Measurements from ENCODE around the gene VNN1.

Gene VNN1

DNA sequence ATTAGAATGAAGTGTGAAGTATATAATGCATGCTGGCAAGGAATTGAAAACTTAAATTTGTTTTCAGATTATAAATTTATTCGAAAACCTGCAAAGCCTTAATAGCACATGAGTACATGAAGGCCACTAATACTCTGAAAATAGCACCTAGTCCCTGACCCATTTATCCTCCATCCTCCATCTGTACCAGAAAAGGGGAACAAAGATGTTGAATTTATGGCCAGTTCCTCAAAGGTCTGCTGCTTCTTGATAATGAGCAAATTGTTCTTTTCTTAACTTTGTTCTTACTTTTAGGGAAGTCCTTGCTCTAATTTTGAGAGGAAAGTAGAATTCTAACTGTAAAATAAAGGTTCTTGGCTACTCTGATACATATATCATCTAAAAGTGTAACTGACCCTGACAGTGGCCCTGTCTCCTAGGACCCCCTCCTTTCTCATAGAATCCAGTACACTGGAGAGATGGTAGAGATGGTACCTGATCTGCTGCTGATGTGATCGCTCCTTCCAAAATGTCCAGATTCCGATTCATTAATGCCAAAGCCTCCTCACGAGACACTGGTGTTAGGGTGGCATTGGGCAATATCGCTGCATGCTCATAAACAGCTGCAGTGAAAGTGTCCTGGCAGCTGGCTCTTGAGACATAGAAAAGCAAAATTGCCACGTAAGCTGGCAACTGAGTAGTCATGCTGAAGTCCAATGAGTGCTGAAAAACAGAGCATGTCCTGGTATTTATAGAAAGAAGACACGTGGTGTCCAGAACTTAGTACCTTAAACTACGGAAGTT, at the start of gene VNN1:
Gene VNN1 (minus strand): TSS at position 704 of the 783 bp plus-strand sequence. CDS start 20 bp downstream, at position 684.
- DNase-seq (ENCODE audit: low read depth) = no peak

DNA sequence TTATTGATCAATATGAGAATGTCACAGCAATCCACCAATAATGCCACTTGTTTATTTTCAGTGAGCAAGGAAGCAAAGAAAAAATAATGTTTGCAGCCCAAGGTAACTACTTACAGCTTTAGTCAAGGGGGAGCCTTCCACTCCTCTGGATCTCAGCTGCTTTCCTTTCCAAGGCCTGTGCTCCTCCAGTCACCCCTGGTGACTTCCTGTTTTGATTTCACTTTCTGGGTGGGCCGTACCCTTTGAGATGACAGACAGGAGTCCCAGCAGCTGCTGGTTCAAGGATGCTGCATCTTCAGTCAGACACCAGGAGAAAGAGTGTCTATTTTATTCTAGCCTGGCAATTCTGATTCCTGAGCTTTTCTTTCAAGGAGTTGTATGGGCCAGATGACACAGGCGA, 49.4 kb upstream of the VNN1 start:
- no peak for DNase-seq (ENCODE audit: low read depth)

GRCh38 chr6:132760256-132760655, 46.4 kb upstream of the VNN1 start:
- DNase-seq (ENCODE audit: low read depth) = no peak

DNA sequence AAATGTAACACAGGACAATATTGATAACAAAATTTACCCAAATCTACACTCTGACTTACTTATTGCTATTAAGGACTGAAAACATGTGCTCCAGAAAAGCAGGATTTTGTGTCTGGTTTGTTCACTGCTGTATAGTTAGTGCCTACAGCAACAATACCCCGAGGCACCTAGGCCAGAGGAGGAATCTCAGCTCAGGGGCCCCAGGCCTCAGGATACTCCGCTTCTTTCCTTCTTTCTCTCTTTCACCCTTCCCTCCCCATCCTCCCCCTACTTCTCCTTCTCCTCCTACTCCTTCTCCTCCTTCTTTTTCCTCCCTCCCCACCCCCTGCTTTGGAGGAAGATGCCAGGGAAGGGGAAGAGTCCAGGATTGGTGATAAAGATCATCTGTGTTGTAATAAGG, 44.8 kb upstream of the VNN1 start:
- DNase-seq (ENCODE audit: low read depth) = no peak

DNA sequence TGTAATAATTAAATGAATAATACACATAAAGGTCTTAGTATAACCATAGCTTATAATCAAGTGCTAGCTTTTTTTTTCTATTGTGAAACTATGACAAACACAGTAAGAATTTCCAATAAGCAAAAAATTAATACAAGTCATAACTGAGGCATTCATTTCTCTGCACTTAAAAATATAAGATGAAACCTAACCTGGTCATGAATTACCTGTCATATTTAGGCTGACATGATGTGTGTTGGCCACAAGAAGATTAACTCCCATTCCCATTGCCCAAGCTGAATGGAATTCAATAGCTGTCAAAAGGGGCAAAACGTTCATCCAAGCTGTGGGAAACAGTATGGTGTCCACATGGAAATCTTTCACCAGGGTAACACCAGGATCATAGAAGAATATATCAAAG, 38.4 kb upstream of the VNN1 start:
- no peak for DNase-seq (ENCODE audit: low read depth)

- no peak for DNase-seq (ENCODE audit: low read depth)
These were observed 38.0 kb upstream of the VNN1 start for GRCh38 chr6:132751828-132752227.

GRCh38 chr6:132751306-132751705, 37.5 kb upstream of the VNN1 start:
- no peak for DNase-seq (ENCODE audit: low read depth)

DNA sequence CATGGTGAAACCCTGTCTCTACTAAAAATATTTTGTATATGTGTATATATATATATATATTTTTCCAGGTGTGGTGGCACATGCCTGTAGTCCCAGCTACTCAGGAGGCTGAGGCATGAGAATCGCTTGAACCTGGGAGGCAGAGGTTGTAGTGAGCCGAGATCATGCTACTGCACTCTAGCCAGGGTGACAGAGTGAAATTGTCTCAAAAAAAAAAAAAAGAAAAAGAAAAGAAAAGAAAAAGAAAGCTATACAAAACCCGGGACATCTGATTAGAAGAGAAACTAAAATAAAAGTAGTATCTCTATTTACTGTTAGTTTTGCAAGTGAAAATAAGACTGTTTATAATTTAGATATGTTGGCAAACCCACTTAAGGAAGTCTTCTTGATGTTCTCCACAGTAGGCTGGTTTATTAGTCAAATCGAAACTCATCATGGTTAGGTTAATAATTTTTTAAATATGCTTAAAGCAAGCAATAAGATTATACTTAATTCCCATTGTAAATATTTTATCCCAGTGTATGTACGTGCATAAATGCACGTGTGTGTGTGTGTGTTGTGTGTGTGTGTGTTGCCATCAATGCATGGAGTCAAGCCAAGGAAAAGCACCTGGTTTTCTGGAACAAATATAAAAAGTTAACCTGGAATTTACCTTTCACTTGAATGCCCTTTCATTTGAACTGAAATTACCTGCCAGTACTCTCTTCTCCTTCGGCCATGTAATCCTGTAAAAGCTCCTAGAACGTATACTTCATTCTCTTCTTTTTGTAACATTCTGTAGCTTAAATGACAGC, 36.8 kb upstream of the VNN1 start:
- DNase-seq (ENCODE audit: low read depth) = no peak

DNA sequence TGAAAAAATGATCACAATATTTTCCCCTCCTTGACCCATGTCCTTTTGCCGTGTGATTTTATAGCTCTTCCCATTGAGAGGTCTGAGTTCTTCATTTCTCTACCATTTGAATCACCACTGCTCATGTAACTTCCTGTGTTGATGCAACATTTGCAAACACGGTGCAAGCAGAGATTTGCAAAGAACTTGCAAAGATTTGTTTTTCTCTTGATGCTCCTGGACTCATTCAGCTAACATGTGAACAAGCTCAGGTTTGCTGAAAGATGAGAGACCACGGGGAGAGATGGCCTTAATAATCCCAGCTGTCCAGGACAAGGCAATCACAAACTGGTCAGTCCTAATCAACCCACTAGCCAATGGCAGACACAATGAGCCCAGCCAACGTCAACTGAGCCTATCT, 35.3 kb upstream of the VNN1 start:
- no peak for DNase-seq (ENCODE audit: low read depth)

GRCh38 chr6:132748446-132748845, 34.6 kb upstream of the VNN1 start:
- DNase-seq (ENCODE audit: low read depth) = no peak

GRCh38 chr6:132746048-132746447, 32.2 kb upstream of the VNN1 start:
- DNase-seq (ENCODE audit: low read depth) = no peak

DNA sequence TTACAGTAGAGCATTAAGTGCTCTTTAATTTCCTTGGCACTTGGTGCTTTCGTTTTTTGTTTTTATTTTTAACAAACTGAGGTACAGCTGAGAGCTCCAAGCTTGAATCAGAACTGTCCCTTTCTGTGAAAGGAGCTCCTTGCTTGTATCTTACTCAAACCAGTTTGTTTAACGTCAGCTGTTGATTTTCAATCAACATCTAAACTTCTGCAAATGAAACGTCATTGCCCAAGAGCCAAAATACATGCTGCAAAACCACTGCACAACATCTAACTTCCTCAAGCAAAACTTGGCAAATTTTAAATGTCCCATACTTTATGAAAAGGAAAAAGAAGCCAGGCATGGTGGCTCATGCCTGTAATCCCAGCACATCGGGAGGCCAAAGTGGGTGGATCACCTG, 28.6 kb upstream of the VNN1 start:
- DNase-seq (ENCODE audit: low read depth) = no peak

DNA sequence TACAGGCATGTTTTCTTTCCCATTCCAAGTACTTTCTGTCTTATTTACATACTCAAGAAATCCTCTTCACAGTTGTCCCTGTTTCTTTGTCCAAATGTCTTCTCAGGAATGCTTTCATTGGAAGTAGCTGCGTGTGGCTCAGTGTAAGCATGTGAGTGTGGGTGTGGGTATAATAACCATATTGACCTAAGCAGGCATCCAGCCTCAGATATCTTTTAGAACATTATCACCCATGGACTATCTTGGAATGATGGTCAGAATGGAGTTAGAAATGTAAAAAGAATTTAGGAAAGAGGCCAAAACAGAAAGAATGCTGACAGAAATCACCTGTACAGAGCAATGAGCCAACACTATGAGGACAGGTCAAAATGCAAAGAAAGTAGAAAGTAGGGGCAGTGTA, 27.4 kb upstream of the VNN1 start:
- no peak for DNase-seq (ENCODE audit: low read depth)

- DNase-seq (ENCODE audit: low read depth) = no peak
These were observed 22.4 kb upstream of the VNN1 start for GRCh38 chr6:132736239-132736638.

- no peak for DNase-seq (ENCODE audit: low read depth)
These were observed 20.9 kb upstream of the VNN1 start for GRCh38 chr6:132734694-132735236.

DNA sequence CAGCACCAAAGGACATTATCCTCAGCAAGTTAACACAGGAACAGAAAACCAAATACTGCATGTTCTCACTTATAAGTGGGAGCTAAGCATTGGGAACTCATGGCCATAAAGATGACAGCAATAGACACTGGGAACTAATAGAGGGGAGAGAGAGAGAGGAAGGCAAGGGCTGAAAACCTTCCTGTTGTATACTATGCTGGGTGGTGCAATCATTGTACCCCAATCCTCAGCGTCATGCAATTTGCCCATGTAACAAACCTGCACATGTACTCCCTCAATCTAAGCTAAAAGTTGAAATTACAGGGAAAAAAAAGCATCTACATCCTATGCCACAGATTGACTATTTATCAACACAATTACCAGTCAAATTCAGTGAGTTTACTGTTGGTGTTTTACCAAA, 20.0 kb upstream of the VNN1 start:
- DNase-seq (ENCODE audit: low read depth) = no peak

DNA sequence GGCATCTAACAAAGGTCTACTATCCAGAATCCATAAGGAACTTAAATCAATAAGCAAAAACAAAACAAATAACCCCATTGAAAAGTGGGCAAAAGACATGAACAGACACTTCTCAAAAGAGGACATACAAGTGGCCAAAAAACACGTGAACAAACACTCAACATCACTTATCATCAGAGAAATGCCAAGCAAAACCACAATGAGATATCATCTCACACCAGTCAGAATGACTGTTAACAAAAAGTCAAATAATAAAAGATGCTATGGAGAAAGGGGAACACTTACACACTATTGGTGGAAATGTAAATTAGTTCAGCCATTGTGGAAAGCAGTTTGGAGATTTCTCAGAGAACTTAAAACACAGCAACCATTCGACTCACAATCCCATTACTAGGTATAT, 19.4 kb upstream of the VNN1 start:
- no peak for DNase-seq (ENCODE audit: low read depth)

- no peak for DNase-seq (ENCODE audit: low read depth)
These were observed 17.2 kb upstream of the VNN1 start for GRCh38 chr6:132731086-132731485.

- DNase-seq (ENCODE audit: low read depth) = no peak
These were observed 16.7 kb upstream of the VNN1 start for GRCh38 chr6:132730560-132730959.

DNA sequence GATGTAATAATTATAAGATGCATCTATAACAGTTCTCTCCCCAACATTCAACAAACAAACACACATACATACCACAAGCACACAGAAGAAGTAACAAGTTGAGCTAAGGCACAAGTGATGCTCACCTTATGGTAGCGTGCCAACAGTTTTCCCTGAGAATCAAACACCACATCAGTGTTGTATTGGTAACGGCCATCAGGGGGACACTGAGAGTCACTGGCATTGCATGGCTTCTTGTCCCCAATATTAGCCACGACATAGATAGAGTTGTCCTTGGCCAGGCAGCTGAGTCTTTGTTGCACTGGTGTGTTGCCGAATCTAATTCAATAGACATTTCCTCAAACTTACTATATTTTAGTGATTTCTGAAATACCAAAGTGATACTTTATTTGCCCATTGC, 14.8 kb upstream of the VNN1 start:
- no peak for DNase-seq (ENCODE audit: low read depth)

DNA sequence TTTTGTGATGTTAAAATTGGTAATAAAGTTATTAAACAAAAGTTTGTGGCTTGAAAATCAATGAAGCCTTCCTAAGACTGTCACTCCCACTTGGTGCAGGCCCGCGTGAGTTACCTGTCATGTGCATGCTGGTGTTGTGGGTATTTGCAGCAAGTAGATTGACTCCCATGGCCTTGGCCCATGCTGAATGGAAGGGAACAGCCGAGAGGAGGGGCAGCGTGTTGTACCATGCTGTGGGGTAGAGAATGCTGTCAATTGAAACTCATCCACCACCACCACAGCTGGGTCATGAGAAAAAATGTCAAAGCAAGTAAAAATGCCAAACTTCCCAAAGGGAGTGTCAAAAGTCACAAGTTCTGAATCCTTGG, 12.7 kb upstream of the VNN1 start:
- no peak for DNase-seq (ENCODE audit: low read depth)

- DNase-seq (ENCODE audit: low read depth) = no peak
These were observed 12.2 kb upstream of the VNN1 start for GRCh38 chr6:132725947-132726607.

DNA sequence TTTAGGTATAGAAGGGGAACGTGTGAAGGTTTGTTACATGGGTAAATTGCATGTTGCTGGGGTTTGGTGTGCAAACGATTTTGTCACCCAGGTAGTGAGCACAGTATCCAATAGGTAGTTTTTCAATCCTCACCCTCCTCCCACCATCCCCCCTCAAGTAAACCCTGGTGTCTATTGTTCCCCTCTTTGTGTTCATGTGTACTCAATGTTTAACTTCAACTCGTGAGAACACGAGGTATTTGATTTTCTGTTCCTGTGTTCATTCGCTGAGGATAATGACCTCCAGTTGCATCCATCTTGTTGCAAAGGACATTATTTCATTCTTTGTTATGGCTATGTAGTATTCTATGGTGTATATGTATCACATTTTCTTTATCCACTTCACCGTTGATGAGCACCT, 11.6 kb upstream of the VNN1 start:
- no peak for DNase-seq (ENCODE audit: low read depth)

Data from T-helper 22 cell (primary cell).